Nephron (organoid): Measurements from ENCODE around the gene CD177.

Experiments used
- H3K27ac Mint-ChIP-seq, 3 experiments: 2 replicates each; pipeline ENCODE4 v1.8.0; 2020; ENCODE audit warnings: mixed read lengths in 3 of 3, mild to moderate bottlenecking in 2 of 3, moderate library complexity in 1 of 3
- H3K27me3 Mint-ChIP-seq: 2 replicates; pipeline ENCODE4 v1.8.0; 2021; ENCODE audit warnings: low read depth, mild to moderate bottlenecking, moderate library complexity, mixed read lengths
- H3K36me3 Mint-ChIP-seq: 2 replicates; pipeline ENCODE4 v1.8.0; 2020; ENCODE audit warnings: low read depth, mixed read lengths
- H3K4me1 Mint-ChIP-seq: 2 replicates; pipeline ENCODE4 v1.8.0; 2020; ENCODE audit warnings: mixed read lengths
- H3K4me3 Mint-ChIP-seq, 3 experiments: 2 replicates each; pipeline ENCODE4 v1.8.0; 2020; ENCODE audit warnings: mild to moderate bottlenecking in 3 of 3, mixed read lengths in 3 of 3, moderate library complexity in 2 of 3
- H3K9me3 Mint-ChIP-seq: 2 replicates; pipeline ENCODE4 v1.8.0; 2020; ENCODE audit warnings: mixed read lengths
- CTCF ChIP-seq, 3 experiments: fragments of 200-600 bp; sonication (generic); IDR thresholded peaks; one replicate each; pipeline ENCODE4 v1.5.0; 2021; ENCODE audit warnings: antibody characterized with exemption in 3 of 3; ENCODE audit not compliant: unreplicated experiment in 3 of 3

CD177 gene

GRCh38 chr19:43310221-43310620 lies 43.3 kb upstream of the CD177 start:
- no peak overlapping the region for H3K27ac Mint-ChIP-seq
- H3K27me3 Mint-ChIP-seq, result peaks cover 4% of the 10 kb centered on the region
- H3K9me3 Mint-ChIP-seq, result peaks cover 38% of the 10 kb centered on the region
- H3K4me3 Mint-ChIP-seq, result no peak overlapping the region
- H3K36me3 Mint-ChIP-seq, result no peaks in the 10 kb centered on the region
- TF ChIP-seq CTCF (IDR thresholded peaks at IDR 0.05; ENCODE audit: unreplicated experiment in 3 of 3), result no peak
- no peaks in the 10 kb centered on the region for H3K4me1 Mint-ChIP-seq

- no peak overlapping the region for H3K4me3 Mint-ChIP-seq
- H3K4me1 Mint-ChIP-seq, result no peaks in the 10 kb centered on the region
- H3K9me3 Mint-ChIP-seq, result peaks cover 38% of the 10 kb centered on the region
- H3K27me3 Mint-ChIP-seq, result peaks cover 4% of the 10 kb centered on the region
- H3K27ac Mint-ChIP-seq, result no peak overlapping the region
- TF ChIP-seq CTCF (IDR thresholded peaks at IDR 0.05; ENCODE audit: unreplicated experiment in 3 of 3), result no peak
- H3K36me3 Mint-ChIP-seq, result no peaks in the 10 kb centered on the region
Observed at GRCh38 chr19:43311256-43311655, 42.2 kb upstream of the CD177 start.

DNA sequence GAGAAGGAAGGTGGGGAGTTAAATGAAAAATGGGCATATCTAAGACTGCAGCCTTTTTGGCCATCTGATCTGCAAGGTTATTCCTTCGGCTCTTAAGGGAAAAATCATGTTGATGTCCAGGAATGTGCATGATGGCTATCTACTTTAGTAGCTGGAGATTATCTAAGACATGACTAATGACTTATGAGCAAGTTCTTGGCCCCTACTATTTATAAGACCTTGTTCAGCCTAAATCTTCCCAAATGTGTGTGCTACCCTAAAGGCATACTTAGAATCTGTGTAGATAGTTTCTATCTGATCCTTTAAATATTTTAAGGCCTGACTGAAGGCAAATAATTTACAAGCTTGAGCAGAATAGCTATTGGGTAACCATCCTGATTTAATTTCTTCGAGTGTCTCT lies 41.8 kb upstream of the CD177 start:
- Mint-ChIP-seq H3K9me3 (peaks cover 40% of the 10 kb centered on the region), H3K27ac (no peak overlapping the region), H3K36me3 (no peaks in the 10 kb centered on the region), H3K27me3 (peaks cover 4% of the 10 kb centered on the region), H3K4me1 (no peaks in the 10 kb centered on the region), H3K4me3 (no peak overlapping the region)
- TF ChIP-seq CTCF (IDR thresholded peaks at IDR 0.05; ENCODE audit: unreplicated experiment in 3 of 3), result no peak

DNA sequence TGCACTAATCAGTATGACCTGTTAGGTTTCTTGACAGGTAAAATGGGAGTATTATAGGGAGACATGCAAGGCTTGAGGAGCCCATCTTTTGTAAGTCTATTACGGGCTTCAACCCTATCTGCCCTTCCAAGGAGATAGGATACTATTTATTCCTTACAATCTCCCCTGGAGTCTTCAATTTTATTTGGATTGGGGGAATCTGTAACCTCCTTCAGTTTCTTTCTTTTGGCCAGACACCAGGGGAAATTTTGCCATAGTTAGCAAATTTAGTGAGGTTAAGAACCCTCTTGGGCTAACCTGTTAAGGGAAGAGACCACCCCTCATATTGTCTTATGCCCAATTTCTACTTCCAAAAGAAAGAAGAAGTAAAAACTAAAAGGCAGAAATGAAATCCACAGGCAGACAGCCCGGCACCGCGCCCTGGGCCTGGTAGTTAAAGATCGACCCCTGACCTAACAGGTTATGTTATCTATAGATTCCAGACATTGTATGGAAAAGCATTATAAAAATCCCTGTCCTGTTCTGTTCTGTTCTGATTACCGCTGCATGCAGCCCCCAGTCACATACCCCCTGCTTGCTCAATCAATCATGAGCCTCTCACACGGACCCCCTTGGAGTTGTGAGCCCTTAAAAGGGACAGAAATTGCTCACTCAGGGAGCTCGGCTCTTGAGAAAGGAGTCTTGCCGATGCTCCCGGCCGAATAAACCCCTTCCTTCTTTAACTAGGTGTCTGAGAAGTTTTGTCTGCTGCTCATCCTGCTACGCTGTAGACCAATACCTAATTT lies 39.6 kb upstream of the CD177 start:
- no peak overlapping the region for H3K4me3 Mint-ChIP-seq
- no peak overlapping the region for H3K27ac Mint-ChIP-seq
- no peak for TF ChIP-seq CTCF (IDR thresholded peaks at IDR 0.05; ENCODE audit: unreplicated experiment in 3 of 3)
- H3K9me3 Mint-ChIP-seq, result peaks cover 28% of the 10 kb centered on the region
- H3K27me3 Mint-ChIP-seq, result peaks cover 4% of the 10 kb centered on the region
- no peaks in the 10 kb centered on the region for H3K4me1 Mint-ChIP-seq
- no peaks in the 10 kb centered on the region for H3K36me3 Mint-ChIP-seq

GRCh38 chr19:43315851-43316250 lies 37.6 kb upstream of the CD177 start:
- Mint-ChIP-seq H3K4me1 (no peaks in the 10 kb centered on the region), H3K27me3 (peaks cover 4% of the 10 kb centered on the region), H3K36me3 (no peaks in the 10 kb centered on the region), H3K4me3 (no peak overlapping the region), H3K27ac (no peak overlapping the region), H3K9me3 (peaks cover 19% of the 10 kb centered on the region)
- TF ChIP-seq CTCF (IDR thresholded peaks at IDR 0.05; ENCODE audit: unreplicated experiment in 3 of 3), result no peak
